GM23248 (cell line): ENCODE data around the gene KCP. TPM values are rescaled to one million over a fixed set of nuclear protein-coding genes. Genes with fewer than 3 reads are reported as not detected.

Source experiments
- DNase-seq: peaks from one replicate; pipeline ENCODE4 v3.0.0-alpha.2; 2015
- H2AFZ ChIP-seq: fragments of 200-600 bp; sonication (generic); 2 replicates; pipeline ENCODE4 v1.6.1; 2016; ENCODE audit warnings: antibody characterized with exemption
- H3F3A ChIP-seq: fragments of 200-600 bp; sonication (generic); 2 replicates; pipeline ENCODE4 v1.6.1; 2016; ENCODE audit warnings: mild to moderate bottlenecking, antibody characterized with exemption, mixed run types; ENCODE audit not compliant: insufficient read depth
- H3K27ac ChIP-seq: fragments of 200-600 bp; sonication (generic); 2 replicates; pipeline ENCODE4 v1.5.1; 2016; ENCODE audit warnings: mild to moderate bottlenecking
- H3K27me3 ChIP-seq: fragments of 200-600 bp; sonication (generic); replicated peaks from 2 replicates; pipeline ENCODE4 v1.6.1; 2016; ENCODE audit warnings: mild to moderate bottlenecking; ENCODE audit not compliant: insufficient read depth
- H3K36me3 ChIP-seq: fragments of 200-600 bp; sonication (generic); 2 replicates; pipeline ENCODE4 v1.6.1; 2016; ENCODE audit warnings: low read depth, mild to moderate bottlenecking
- H3K4me1 ChIP-seq: fragments of 200-600 bp; sonication (generic); 2 replicates; pipeline ENCODE4 v1.6.1; 2016; ENCODE audit warnings: mild to moderate bottlenecking; ENCODE audit not compliant: insufficient read depth
- H3K4me2 ChIP-seq: fragments of 200-600 bp; sonication (generic); one replicate; pipeline ENCODE4 v1.6.1; 2016; ENCODE audit warnings: mild to moderate bottlenecking; ENCODE audit not compliant: unreplicated experiment
- H3K4me3 ChIP-seq: fragments of 200-600 bp; sonication (generic); 2 replicates; pipeline ENCODE4 v1.5.1; 2016; ENCODE audit warnings: mild to moderate bottlenecking
- H3K79me2 ChIP-seq: fragments of 200-600 bp; sonication (generic); 2 replicates; pipeline ENCODE4 v1.6.1; 2016; ENCODE audit warnings: mild to moderate bottlenecking; ENCODE audit not compliant: insufficient read depth
- H3K9ac ChIP-seq: fragments of 200-600 bp; sonication (generic); 2 replicates; pipeline ENCODE4 v1.6.1; 2016; ENCODE audit warnings: mild to moderate bottlenecking
- H3K9me2 ChIP-seq: fragments of 200-600 bp; sonication (generic); 2 replicates; pipeline ENCODE4 v1.6.1; 2016; ENCODE audit warnings: mixed run types, mild to moderate bottlenecking, moderate library complexity; ENCODE audit not compliant: insufficient read depth
- H3K9me3 ChIP-seq: fragments of 200-600 bp; sonication (generic); one replicate; pipeline ENCODE4 v1.6.1; 2017; ENCODE audit warnings: low read depth
- H4K20me1 ChIP-seq: fragments of 200-600 bp; sonication (generic); 2 replicates; pipeline ENCODE4 v1.6.0; 2016; ENCODE audit not compliant: insufficient read depth
- EZH2 ChIP-seq: fragments of 200-600 bp; sonication (generic); IDR thresholded peaks from 2 replicates; pipeline ENCODE4 v1.6.1; 2018; ENCODE audit warnings: antibody characterized with exemption, mild to moderate bottlenecking; ENCODE audit not compliant: insufficient read depth, poor library complexity, severe bottlenecking
- EZH2phosphoT487 ChIP-seq: fragments of 200-600 bp; sonication (generic); IDR thresholded peaks from 2 replicates; pipeline ENCODE4 v1.6.1; 2018; ENCODE audit warnings: antibody characterized with exemption, moderate library complexity, mild to moderate bottlenecking, low read depth; ENCODE audit not compliant: insufficient read depth
- WGBS, 2 experiments: methylation state at CpG; one replicate each; pipeline ENCODE4 v1.1.6; 2015 to 2017; ENCODE audit warnings: low lambda C conversion rate in 2 of 2, low coverage in 1 of 2; ENCODE audit errors: missing lambda C conversion rate in 2 of 2; 5-methylcytosine and 5-hydroxymethylcytosine counted together
- in situ Hi-C: fragments of 300-500 bp; cut with MboI; formaldehyde crosslinking; loops from 2 replicates; pipeline ENCODE4 v1.15.0; 2020
- polyA plus RNA-seq: library from polyadenylated mRNA; unstranded; fragments of >200 nt; fragmentation: Nextera tagmentation; extraction: Ambion mirVana; gene quantifications from 2 replicates; pipeline ENCODE4 v1.2.1, GENCODE V29; 2016
- total RNA-seq: library from RNA; depleted of rRNA; stranded (reverse); fragments of >200 nt; shearing (Covaris generic); gene quantifications from 2 replicates; pipeline ENCODE4 v1.2.3, GENCODE V29; 2014

KCP gene
- total and polyA plus RNA-seq, 2 experiments from 2014 or later: 0.10 TPM; not detected in 1

DNA sequence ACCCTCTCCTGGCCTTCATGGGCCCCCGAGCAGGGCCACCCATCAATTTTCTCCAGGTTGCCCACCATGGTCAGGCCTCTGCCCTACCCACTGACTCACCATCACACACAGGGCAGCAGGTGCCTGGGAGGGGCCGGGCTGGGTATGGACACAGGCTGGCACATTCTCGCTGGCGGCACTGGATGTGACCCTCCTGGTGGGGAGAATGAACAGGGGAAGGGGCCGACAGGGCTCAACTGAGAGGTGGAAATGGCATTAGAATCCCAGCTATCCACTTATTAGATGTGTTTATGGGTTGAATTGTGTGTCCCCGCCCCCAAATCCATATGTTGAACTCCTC is 16.4 kb downstream of the KCP start:
- Histone ChIP-seq H3K27me3 (no peaks in the 10 kb centered on the region), H3K4me3 (no peak overlapping the region), H3K79me2 (no peaks in the 10 kb centered on the region), H3F3A (peaks cover 8% of the 10 kb centered on the region), H3K9me2 (no peaks in the 10 kb centered on the region), H3K9ac (no peak overlapping the region), H3K4me2 (no peak overlapping the region), H2AFZ (no peak overlapping the region), H3K9me3 (no peaks in the 10 kb centered on the region), H4K20me1 (no peaks in the 10 kb centered on the region), H3K27ac (no peak overlapping the region), H3K36me3 (no peaks in the 10 kb centered on the region), H3K4me1 (peaks cover 8% of the 10 kb centered on the region)
- TF ChIP-seq EZH2: no peak
- TF ChIP-seq EZH2phosphoT487: no peak
- 75 to 87% methylated on average over 6 of the region's 6 CpGs for WGBS, 2 experiments
- DNase-seq: no peak
- in situ Hi-C loops: loop anchor here (25.0 kb wide), 1 partner anchor 282 kb away; no protein-coding TSS in a partner anchor

- no peaks in the 10 kb centered on the region for H4K20me1 ChIP-seq
- no peak overlapping the region for H3K4me3 ChIP-seq
- TF ChIP-seq EZH2phosphoT487 (no peak), EZH2 (no peak)
- H3K27ac ChIP-seq: no peak overlapping the region
- in situ Hi-C loops: loop anchor here (25.0 kb wide), 1 partner anchor 281 kb away; no protein-coding TSS in a partner anchor
- H3F3A ChIP-seq: peaks cover 8% of the 10 kb centered on the region
- H3K27me3 ChIP-seq: no peaks in the 10 kb centered on the region
- no peak for DNase-seq
- no peak overlapping the region for H3K4me2 ChIP-seq
- no peak overlapping the region for H2AFZ ChIP-seq
- no peaks in the 10 kb centered on the region for H3K79me2 ChIP-seq
- no peaks in the 10 kb centered on the region for H3K9me3 ChIP-seq
- H3K4me1 ChIP-seq: peaks cover 8% of the 10 kb centered on the region
- no peak overlapping the region for H3K9ac ChIP-seq
- H3K36me3 ChIP-seq: no peaks in the 10 kb centered on the region
- H3K9me2 ChIP-seq: no peaks in the 10 kb centered on the region
- 86 to 91% methylated on average over 19 of the region's 23 CpGs for WGBS, 2 experiments
Measured at GRCh38 chr7:128893251-128894100, 17.0 kb downstream of the KCP start.

DNA sequence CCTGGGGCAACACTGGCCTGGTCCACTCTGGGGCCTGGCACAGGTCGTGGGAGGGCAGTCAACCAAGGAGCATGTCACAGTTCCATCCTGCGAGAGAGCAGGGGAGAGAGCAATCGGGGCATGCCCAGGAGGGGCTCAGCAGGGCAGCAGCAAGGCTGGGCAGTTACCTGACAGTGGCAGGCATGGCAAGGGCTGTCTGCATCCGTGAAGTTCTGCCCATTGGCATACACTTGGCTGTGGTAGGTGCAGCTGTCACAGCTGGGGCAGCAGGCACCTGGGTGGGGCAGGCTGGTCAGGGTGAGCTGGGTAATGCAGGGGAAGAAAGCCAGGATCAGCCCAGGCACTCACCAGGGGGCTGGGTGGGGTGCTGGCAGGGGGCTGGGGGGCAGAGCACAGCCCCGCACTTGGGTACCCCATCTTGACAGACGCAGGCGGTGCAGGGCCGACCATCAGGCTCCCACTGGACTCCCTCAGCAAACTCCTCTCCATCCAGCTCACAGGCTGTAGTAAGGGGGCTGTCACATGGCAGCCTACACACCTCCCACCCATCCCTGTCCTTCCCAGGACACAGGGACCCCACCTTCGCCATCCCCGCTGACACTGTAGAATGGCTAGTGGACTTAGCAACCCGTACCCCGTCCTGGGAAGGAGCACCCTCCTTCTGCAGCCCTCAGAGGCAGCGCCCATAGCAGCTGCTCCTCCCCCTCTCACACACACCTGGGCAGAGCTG is 17.8 kb downstream of the KCP start:
- no peak overlapping the region for H3K4me3 ChIP-seq
- in situ Hi-C loops: loop anchor here (25.0 kb wide), 1 partner anchor 280 kb away; no protein-coding TSS in a partner anchor
- H3K27me3 ChIP-seq: no peaks in the 10 kb centered on the region
- H3K36me3 ChIP-seq: no peaks in the 10 kb centered on the region
- H4K20me1 ChIP-seq: no peaks in the 10 kb centered on the region
- no peak overlapping the region for H3K9ac ChIP-seq
- H3K9me2 ChIP-seq: no peaks in the 10 kb centered on the region
- no peaks in the 10 kb centered on the region for H3K79me2 ChIP-seq
- no peak for TF ChIP-seq EZH2phosphoT487
- TF ChIP-seq EZH2: no peak
- H3K4me1 ChIP-seq: peaks cover 4% of the 10 kb centered on the region; the same call in 1 of the 2 replicates
- no peak overlapping the region for H3K4me2 ChIP-seq
- 71 to 78% methylated on average over 9 to 13 of the region's 13 CpGs for WGBS, 2 experiments
- no peak overlapping the region for H3K27ac ChIP-seq
- H3F3A ChIP-seq: peaks cover 8% of the 10 kb centered on the region
- H2AFZ ChIP-seq: no peak overlapping the region
- no peaks in the 10 kb centered on the region for H3K9me3 ChIP-seq
- DNase-seq: no peak

DNA sequence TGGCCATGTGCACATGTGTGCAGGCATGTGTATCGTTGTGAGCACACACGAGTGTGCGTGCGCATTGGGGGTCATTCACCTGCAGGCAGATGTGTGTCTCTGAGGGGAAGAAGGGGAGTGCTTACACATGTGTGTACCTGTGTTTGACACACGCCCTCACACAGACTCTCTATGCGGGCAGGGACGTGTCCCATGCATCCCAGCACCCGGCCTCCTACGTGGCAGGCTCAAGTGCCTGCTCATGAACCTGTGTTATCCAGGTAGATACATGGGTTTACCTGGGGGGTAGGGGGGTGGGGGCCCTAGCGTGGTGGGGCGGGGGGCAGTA is 18.6 kb downstream of the KCP start:
- H3K9me3 ChIP-seq: no peaks in the 10 kb centered on the region
- no peak for DNase-seq
- no peak overlapping the region for H3K27ac ChIP-seq
- H3K36me3 ChIP-seq: no peaks in the 10 kb centered on the region
- H3K4me2 ChIP-seq: no peak overlapping the region
- no peaks in the 10 kb centered on the region for H4K20me1 ChIP-seq
- in situ Hi-C loops: loop anchor here (25.0 kb wide), 1 partner anchor 280 kb away; no protein-coding TSS in a partner anchor
- H3K4me3 ChIP-seq: no peak overlapping the region
- H3K4me1 ChIP-seq: no peaks in the 10 kb centered on the region
- no peak overlapping the region for H3K9ac ChIP-seq
- peaks cover under 1% of the 10 kb centered on the region for H3F3A ChIP-seq
- TF ChIP-seq EZH2 (no peak), EZH2phosphoT487 (no peak)
- H3K9me2 ChIP-seq: no peaks in the 10 kb centered on the region
- no peak overlapping the region for H2AFZ ChIP-seq
- no peaks in the 10 kb centered on the region for H3K27me3 ChIP-seq
- H3K79me2 ChIP-seq: no peaks in the 10 kb centered on the region
- 79 to 81% methylated on average over 9 to 11 of the region's 11 CpGs for WGBS, 2 experiments
